Activated T-helper 1 cell treated with anti-CD3 and anti-CD28 coated beads, Interleukin-12 subunit alpha, Interleukin-12 subunit beta, Interleukin-2, Interleukin-4 antibody, amounts not matched to agents 30 ng/mL and 10 ng/mL and 1 ng/mL, durations not matched to agents 14 hours and 24 hours and 36 hours (primary cell): ENCODE data around the gene SPARCL1. TPM values are rescaled to one million over a fixed set of nuclear protein-coding genes. Genes with fewer than 3 reads are reported as not detected.
"Not testable (repeated sequence)": the region's sequence is repeated elsewhere in the genome, so short reads cannot be mapped to it uniquely, and the experiment has no call there.

ENCODE experiments used
- DNase-seq: peaks from one replicate; pipeline ENCODE4 v3.0.0; 2021; ENCODE audit warnings: low spot score
- H3K27ac Mint-ChIP-seq: one replicate; pipeline ENCODE4 v1.8.0; 2021; ENCODE audit warnings: mild to moderate bottlenecking, mixed read lengths
- H3K27me3 Mint-ChIP-seq: one replicate; pipeline ENCODE4 v1.8.0; 2022; ENCODE audit warnings: mild to moderate bottlenecking, moderate library complexity, mixed read lengths; ENCODE audit not compliant: insufficient read depth
- H3K36me3 Mint-ChIP-seq: one replicate; pipeline ENCODE4 v1.8.0; 2021; ENCODE audit warnings: low read depth, mixed read lengths
- H3K4me1 Mint-ChIP-seq: one replicate; pipeline ENCODE4 v1.8.0; 2021; ENCODE audit warnings: low read depth, mixed read lengths
- H3K4me3 Mint-ChIP-seq: one replicate; pipeline ENCODE4 v1.8.0; 2021; ENCODE audit warnings: mild to moderate bottlenecking, moderate library complexity, mixed read lengths
- H3K9me3 Mint-ChIP-seq: one replicate; pipeline ENCODE4 v1.8.0; 2021; ENCODE audit warnings: mixed read lengths
- intact Hi-C: fragments of 100-400 bp; cut with micrococcal nuclease; formaldehyde crosslinking; loops from one replicate; pipeline ENCODE4 v1.15.1; 2024
- total RNA-seq: library from RNA; stranded (reverse); gene quantifications from 2 replicates; pipeline ENCODE4 v1.2.3, GENCODE V29; 2022

Gene SPARCL1, protein sequence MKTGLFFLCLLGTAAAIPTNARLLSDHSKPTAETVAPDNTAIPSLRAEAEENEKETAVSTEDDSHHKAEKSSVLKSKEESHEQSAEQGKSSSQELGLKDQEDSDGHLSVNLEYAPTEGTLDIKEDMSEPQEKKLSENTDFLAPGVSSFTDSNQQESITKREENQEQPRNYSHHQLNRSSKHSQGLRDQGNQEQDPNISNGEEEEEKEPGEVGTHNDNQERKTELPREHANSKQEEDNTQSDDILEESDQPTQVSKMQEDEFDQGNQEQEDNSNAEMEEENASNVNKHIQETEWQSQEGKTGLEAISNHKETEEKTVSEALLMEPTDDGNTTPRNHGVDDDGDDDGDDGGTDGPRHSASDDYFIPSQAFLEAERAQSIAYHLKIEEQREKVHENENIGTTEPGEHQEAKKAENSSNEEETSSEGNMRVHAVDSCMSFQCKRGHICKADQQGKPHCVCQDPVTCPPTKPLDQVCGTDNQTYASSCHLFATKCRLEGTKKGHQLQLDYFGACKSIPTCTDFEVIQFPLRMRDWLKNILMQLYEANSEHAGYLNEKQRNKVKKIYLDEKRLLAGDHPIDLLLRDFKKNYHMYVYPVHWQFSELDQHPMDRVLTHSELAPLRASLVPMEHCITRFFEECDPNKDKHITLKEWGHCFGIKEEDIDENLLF
- not detected in 2 replicates for total RNA-seq

DNA sequence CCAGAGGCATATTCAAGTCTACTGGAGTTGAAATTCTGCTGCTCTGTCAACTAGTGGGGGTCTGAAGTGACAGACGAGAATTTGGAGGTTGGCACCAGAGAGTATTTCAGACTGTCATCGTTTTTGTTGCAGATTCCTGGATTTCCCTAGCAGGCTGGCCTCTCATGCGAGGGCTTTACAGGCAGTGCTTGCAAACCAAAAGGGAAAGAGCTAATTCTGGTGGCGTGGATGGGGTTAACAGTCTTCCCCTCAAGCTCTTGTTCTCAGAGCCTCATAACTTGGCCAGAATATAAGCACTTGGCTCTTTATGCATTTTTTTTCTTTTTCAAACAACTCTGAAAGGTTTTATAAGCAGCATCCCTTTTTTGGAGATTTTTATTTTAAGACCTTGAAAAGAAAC, at the start of gene SPARCL1:
Gene SPARCL1 (minus strand): TSS at position 190 of the 400 bp plus-strand sequence. CDS start 29,802 bp downstream, outside the sequence.
- H3K27me3 Mint-ChIP-seq, result peaks cover 5% of the 10 kb centered on the region
- peaks cover 2% of the 10 kb centered on the region for H3K36me3 Mint-ChIP-seq
- no peak within 1 kb of the TSS for H3K27ac Mint-ChIP-seq
- DNase-seq, result no peak
- H3K4me3 Mint-ChIP-seq, result no peak within 1 kb of the TSS
- intact Hi-C loops, result no loop called here
- no peaks in the 10 kb centered on the region for H3K4me1 Mint-ChIP-seq
- H3K9me3 Mint-ChIP-seq, result peaks cover 5% of the 10 kb centered on the region

DNA sequence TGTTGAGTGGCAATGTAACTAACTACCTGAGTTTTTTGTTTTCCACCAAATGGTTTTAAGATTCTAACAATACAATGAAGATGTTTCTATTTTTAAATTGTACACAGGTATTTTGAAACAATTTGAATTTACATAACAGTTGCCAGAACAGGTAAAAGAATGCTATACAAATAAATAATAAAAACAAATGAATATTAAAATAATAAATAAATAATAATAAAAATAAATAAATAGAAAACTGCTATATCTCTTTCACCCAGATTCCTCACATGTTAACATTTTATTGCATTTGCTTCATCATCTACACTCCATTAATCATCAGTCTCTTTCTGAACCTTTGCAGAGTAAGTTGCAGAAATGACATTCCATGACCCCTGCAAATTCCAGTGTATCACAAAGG, 46.8 kb upstream of the SPARCL1 start:
- Mint-ChIP-seq H3K4me1 (no peaks in the 10 kb centered on the region), H3K27ac (no peak overlapping the region), H3K4me3 (no peak overlapping the region), H3K36me3 (no peaks in the 10 kb centered on the region), H3K27me3 (peaks cover 2% of the 10 kb centered on the region), H3K9me3 (no peaks in the 10 kb centered on the region)
- no peak for DNase-seq
- intact Hi-C loops, result no loop called here

DNA sequence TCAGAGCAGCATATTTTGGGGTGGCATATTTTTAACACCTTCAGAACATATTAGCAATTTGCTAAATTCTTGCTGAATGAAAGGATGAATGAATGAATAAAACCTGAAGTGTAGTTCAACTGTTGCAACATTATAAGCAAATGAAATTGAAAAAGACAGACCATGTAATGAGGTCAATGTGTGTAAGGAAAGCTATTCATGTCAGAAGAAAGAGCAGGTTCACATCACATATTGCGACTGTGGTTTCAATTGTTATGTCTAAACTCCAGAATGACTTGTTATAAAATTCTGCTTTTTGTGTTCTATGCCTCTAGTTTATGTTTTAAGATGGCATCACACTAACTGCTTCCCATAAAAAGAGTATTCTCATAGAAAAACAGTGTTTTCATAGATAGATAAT, 46.2 kb upstream of the SPARCL1 start:
- Mint-ChIP-seq H3K4me1 (no peaks in the 10 kb centered on the region), H3K4me3 (no peak overlapping the region), H3K36me3 (no peaks in the 10 kb centered on the region), H3K27ac (no peak overlapping the region), H3K27me3 (peaks cover 2% of the 10 kb centered on the region), H3K9me3 (no peaks in the 10 kb centered on the region)
- intact Hi-C loops, result no loop called here
- DNase-seq, result no peak

DNA sequence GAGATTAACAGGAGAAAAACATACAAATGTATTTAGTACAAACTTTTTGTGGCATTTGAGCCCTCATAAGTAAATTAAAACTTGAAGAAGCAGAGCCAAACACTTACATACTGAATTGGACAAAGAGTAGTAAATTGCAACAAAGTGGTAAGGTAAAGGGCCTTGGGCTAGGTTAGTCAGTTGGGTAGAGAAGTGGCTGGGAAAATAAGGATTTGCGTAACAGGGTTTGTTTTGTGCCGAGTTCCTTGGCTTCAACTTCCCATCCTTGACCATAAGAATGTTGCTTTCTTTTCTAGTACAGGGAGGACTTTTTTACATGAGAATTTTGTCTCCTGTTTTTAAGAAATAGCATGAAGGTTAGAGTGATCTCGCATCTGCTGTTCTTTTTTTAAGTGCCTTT, 45.8 kb upstream of the SPARCL1 start:
- intact Hi-C loops, result no loop called here
- H3K4me3 Mint-ChIP-seq, result no peak overlapping the region
- no peak for DNase-seq

DNA sequence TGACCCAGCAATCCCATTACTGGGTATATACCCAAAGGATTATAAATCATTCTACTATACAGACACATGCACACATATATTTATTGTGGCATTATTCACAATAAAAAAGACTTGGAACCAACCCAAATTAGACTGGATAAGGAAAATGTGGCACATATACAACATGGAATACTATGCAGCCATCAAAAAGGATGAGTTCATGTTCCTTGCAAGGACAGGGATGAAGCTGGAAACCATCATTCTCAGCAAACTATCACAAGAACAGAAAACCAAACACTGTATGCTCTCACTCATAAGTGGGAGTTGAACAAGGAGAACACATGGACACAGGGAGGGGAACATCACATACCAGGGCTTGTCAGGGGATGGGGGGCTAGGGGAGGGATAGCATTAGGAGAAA, 45.2 kb upstream of the SPARCL1 start:
- DNase-seq, H3K27me3 Mint-ChIP-seq, H3K4me1 Mint-ChIP-seq, H3K36me3 Mint-ChIP-seq, intact Hi-C loops, H3K27ac Mint-ChIP-seq, H3K9me3 Mint-ChIP-seq, H3K4me3 Mint-ChIP-seq: not testable (repeated sequence)

More for the DNA sequence above, 45.8 kb upstream of the SPARCL1 start:
- H3K27ac Mint-ChIP-seq, result no peak overlapping the region
- H3K9me3 Mint-ChIP-seq, result no peaks in the 10 kb centered on the region
- no peaks in the 10 kb centered on the region for H3K36me3 Mint-ChIP-seq
- H3K4me1 Mint-ChIP-seq, result no peaks in the 10 kb centered on the region
- peaks cover 2% of the 10 kb centered on the region for H3K27me3 Mint-ChIP-seq

DNA sequence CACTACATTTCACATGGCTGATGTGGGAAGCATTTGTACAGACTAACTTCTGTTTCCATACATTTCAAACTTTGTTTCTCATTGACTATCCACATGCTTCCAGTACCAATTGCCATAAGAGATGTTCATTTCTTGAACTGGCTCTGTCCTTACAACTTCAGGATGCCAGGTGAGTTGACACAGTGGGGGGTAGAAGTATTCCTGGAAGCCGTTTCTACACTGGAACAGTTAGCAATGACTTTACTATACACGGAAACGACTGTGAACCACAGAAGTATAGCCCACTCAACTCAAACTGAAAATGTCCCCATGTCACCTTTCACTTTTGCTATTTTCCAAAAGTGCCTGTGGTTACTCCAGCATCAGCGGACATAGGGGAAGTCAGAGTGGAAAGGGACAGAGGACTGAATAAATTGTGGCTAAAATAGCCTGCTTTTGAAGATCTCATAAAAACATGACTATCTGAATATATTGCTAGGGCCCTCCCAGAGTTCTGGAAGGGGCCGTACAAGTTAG, 41.2 kb upstream of the SPARCL1 start:
- no peaks in the 10 kb centered on the region for H3K36me3 Mint-ChIP-seq
- no peaks in the 10 kb centered on the region for H3K4me1 Mint-ChIP-seq
- no peak overlapping the region for H3K27ac Mint-ChIP-seq
- peaks cover 4% of the 10 kb centered on the region for H3K27me3 Mint-ChIP-seq
- intact Hi-C loops, result no loop called here
- no peak overlapping the region for H3K4me3 Mint-ChIP-seq
- H3K9me3 Mint-ChIP-seq, result no peaks in the 10 kb centered on the region
- no peak for DNase-seq

DNA sequence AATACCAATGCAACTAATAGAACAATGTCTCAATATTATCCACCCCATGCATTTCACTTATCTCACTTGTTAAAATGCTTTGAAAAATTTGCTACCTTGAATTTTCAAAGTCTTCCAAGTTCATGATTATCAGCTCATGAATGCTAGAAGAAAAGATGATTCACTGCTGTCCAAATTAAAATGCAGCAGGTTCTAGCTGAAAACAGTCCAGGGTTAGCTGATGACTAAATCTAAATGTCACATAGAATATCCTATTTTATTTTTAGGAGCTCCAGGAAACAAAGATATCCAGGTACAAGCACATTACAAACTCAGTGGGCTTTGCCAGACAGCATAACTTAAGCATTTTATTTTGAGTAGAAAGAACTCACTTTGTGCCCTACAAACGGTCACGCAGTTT, 38.0 kb upstream of the SPARCL1 start:
- H3K36me3 Mint-ChIP-seq, result no peaks in the 10 kb centered on the region
- no peak overlapping the region for H3K4me3 Mint-ChIP-seq
- intact Hi-C loops, result no loop called here
- DNase-seq, result no peak
- H3K27ac Mint-ChIP-seq, result no peak overlapping the region
- peaks cover 2% of the 10 kb centered on the region for H3K27me3 Mint-ChIP-seq
- H3K9me3 Mint-ChIP-seq, result no peaks in the 10 kb centered on the region
- H3K4me1 Mint-ChIP-seq, result no peaks in the 10 kb centered on the region

DNA sequence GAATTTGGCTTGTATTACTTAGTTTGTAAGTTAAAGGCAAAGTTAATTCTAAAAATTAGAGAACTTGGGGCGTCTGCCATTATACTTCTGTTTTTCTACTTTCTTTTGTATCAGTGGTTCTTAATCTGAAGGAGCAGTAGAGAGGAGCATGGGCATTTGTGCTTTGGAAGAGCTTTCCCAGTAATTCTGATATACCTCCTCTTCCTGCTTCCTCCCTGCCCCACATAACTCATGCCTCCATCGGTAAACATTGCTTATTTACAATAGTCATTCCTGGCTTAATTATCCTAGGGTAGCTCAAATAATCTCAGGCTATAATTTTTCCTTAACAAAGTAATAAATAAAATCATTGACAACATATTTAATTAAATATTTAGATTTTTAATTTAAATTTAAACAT, 37.1 kb upstream of the SPARCL1 start:
- Mint-ChIP-seq H3K4me1 (no peaks in the 10 kb centered on the region), H3K27me3 (peaks cover 2% of the 10 kb centered on the region)

DNA sequence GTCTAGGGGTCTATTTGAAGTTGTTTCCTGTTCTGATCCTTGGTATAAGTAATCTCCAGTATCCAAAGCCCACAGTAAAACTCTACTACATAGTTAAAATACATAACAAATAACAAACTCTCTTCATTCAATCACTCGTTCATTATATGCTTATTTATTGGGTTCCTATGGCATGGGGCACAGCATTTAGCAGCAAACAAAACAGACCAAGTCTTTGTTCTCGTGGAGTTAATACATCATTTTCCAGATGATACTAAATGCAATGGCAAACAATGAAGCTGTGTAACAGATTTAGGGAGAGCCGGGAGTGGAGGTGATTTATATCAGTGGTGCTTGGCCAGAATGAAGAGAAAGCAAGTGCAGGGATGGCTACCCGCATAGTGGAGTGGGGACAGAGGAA, 36.6 kb upstream of the SPARCL1 start:
- Mint-ChIP-seq H3K36me3 (no peaks in the 10 kb centered on the region), H3K27ac (no peak overlapping the region), H3K27me3 (peaks cover 2% of the 10 kb centered on the region), H3K4me3 (no peak overlapping the region), H3K4me1 (peaks cover under 1% of the 10 kb centered on the region), H3K9me3 (no peaks in the 10 kb centered on the region)
- no peak for DNase-seq
- intact Hi-C loops, result no loop called here

More for the DNA sequence above, 37.1 kb upstream of the SPARCL1 start:
- no peaks in the 10 kb centered on the region for H3K9me3 Mint-ChIP-seq
- intact Hi-C loops, result no loop called here
- H3K36me3 Mint-ChIP-seq, result no peaks in the 10 kb centered on the region
- no peak for DNase-seq
- no peak overlapping the region for H3K4me3 Mint-ChIP-seq
- no peak overlapping the region for H3K27ac Mint-ChIP-seq

DNA sequence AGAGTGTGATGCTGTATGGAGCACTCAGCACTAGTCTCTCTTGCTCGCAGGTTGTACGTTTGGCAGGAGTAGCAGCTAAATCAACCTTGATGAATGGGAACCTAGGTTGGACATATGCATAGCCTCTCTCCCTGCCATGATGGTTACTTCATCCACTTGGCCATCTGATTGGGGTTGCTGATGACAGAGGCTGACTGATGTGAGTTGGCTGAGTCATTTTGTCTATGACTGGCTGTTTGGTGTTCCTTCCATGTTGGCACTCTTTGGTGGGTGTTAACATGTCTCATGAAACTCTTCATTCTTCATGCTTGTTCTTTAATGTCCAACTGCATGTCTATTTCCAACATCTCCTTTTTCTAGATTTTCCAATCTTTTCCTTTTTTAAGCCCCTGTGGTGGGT, 31.6 kb upstream of the SPARCL1 start:
- Mint-ChIP-seq H3K27me3 (peaks cover 5% of the 10 kb centered on the region), H3K4me1 (peaks cover 14% of the 10 kb centered on the region), H3K9me3 (no peaks in the 10 kb centered on the region), H3K27ac (no peak overlapping the region), H3K4me3 (no peak overlapping the region), H3K36me3 (no peaks in the 10 kb centered on the region)
- no peak for DNase-seq
- intact Hi-C loops, result no loop called here

DNA sequence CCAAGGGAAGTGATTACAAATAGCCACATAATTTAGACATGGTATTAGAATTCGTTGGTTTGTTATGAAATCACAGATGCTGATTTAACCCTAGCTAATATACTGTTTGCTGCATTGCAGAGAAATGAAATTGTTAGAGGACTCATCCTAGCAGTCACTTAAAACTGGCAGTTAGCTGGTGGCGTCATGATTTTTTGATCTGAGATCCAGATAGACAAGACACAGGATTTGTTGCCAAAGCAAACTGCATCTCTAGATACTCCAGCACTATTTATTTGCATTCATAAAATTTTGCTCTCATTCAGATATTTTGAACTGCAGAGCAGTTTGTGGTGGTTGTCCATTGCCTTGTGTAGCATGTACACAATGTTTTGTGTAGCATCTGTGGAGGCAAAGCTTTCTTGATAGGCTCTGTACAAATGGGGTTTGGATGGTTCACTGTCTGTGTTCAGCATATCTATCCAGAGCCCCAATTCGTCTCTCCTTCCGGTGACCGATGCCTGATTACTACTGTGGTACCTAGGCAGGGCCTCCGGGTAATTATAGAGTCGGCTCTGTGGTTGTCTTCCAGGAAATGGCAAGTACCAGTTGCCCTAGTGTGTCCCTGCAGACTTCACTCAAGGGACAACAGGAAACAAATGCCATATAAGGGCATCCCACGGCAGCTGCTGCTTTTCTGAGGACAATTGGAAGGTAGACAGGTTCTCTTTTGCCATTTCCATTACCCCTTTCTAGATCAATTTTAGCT, 30.1 kb upstream of the SPARCL1 start:
- H3K27ac Mint-ChIP-seq, result no peak overlapping the region
- peak; percentile 19 for DNase-seq
- H3K4me1 Mint-ChIP-seq, result peaks cover 14% of the 10 kb centered on the region
- H3K4me3 Mint-ChIP-seq, result peak overlapping the region; percentile 7
- no peaks in the 10 kb centered on the region for H3K36me3 Mint-ChIP-seq
- H3K27me3 Mint-ChIP-seq, result peaks cover 5% of the 10 kb centered on the region
- intact Hi-C loops, result no loop called here
- H3K9me3 Mint-ChIP-seq, result no peaks in the 10 kb centered on the region

DNA sequence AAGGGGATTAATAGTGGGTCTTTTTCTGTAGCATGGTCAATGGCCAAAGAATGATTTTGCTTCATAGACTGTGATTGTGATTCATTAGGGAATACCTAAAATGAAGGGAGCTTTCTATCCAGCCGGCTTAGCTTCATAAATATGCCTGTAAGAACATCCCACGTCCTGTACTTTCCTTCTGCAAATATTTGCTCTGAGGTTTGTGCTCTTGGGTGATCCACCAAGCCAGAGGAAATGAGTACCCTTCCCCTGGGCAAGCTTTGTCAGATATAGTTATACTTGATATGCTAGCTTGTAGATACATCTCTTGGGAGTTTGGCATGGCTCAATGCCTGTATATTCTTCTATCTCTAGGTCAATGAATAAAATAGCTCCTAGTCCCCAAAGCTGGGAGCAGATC, 28.2 kb upstream of the SPARCL1 start:
- intact Hi-C loops, result no loop called here
- H3K27me3 Mint-ChIP-seq, result peaks cover 9% of the 10 kb centered on the region
- no peak for DNase-seq
- H3K4me3 Mint-ChIP-seq, result no peak overlapping the region
- H3K4me1 Mint-ChIP-seq, result peaks cover 14% of the 10 kb centered on the region
- H3K9me3 Mint-ChIP-seq, result no peaks in the 10 kb centered on the region
- no peaks in the 10 kb centered on the region for H3K36me3 Mint-ChIP-seq
- H3K27ac Mint-ChIP-seq, result no peak overlapping the region
